Femur (tissue), 1 donor: ENCODE data around the gene MCHR1.

Source experiments
- DNase-seq: peaks from one replicate; pipeline ENCODE4 v3.0.0-alpha.2; 2017

Gene MCHR1

DNA sequence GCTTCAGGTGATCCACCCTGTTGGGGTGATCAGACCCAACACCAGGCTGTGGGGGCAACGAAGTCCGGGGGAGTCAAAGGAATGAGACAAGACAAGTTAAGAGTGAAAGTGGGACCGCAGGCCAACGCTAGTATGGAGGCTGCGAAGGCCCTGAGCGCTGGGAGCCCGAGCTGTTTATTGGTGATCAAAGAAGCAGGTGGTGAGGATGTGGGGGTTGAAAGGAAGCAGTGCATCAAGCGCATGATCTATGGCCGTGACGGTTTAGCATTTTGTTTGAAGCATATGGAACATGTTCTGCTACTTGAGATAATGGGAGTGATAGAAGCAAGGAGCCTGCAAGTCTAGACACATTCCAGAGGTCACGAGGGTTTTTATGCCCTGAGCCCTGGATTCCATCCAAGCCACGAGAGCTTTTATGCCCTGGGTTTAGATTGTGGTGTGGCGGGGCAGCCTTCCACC lies 49.5 kb downstream of the MCHR1 start:
- DNase-seq: no peak

DNA sequence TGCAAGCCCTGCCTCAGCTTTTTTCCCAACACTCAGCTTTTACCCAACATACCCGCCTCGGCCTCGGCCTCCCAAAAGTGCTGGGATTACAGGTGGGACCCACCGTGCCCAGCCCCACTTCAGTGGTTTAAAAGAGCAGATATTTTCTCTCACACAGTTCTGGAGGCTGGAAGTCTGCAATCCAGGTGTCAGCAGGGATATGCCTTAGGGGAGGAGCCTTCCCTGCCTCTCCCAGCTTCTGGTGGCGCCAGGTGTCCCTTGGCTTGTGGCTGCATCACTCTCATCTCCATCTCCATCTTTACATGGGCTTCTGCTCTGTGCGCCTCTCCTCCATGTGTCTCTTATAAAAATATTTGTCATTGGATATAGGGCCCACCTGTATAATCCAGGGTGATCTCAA lies 50.0 kb downstream of the MCHR1 start:
- no peak for DNase-seq
